Esophagus muscularis mucosa (tissue), 4 donors: ENCODE measurements around the gene CENPB. TPM values are rescaled to one million over a fixed set of nuclear protein-coding genes. Genes with fewer than 3 reads are reported as not detected.
A peak's percentile ranks its signal among the peaks of the same experiment; 100 is the strongest.

Experiments
- DNase-seq: peaks from one replicate; pipeline ENCODE4 v3.0.0-alpha.2; 2017; ENCODE audit errors: extremely low spot score
- H3K27ac ChIP-seq, 4 donors: fragments of 200-600 bp; sonication (generic); replicated peaks in 1 of 4; 1 replicate in 3 of 4; 2 replicates in 1 of 4; pipeline ENCODE4 v1.5.1; 2016 to 2019; ENCODE audit warnings: mild to moderate bottlenecking in 1 of 4
- H3K27me3 ChIP-seq, 4 donors: fragments of 200-600 bp; sonication (generic); one replicate each; pipeline versions ENCODE4 v1.5.1 to v1.6.0; 2016 to 2019
- H3K36me3 ChIP-seq, 4 donors: fragments of 200-600 bp; sonication (generic); one replicate each; pipeline ENCODE4 v1.5.1; 2016 to 2019
- H3K4me1 ChIP-seq, 4 donors: fragments of 200-600 bp; sonication (generic); one replicate each; pipeline ENCODE4 v1.5.1; 2016 to 2019
- H3K4me3 ChIP-seq, 4 donors: fragments of 200-600 bp; sonication (generic); 1 replicate in 2 of 4; 2 replicates in 2 of 4; pipeline ENCODE4 v1.5.1; 2016 to 2019; ENCODE audit warnings: mild to moderate bottlenecking in 4 of 4, moderate library complexity in 1 of 4
- H3K9me3 ChIP-seq, 4 donors: fragments of 200-600 bp; sonication (generic); 1 replicate in 3 of 4; 2 replicates in 1 of 4; pipeline ENCODE4 v1.5.1; 2016 to 2019
- EP300 ChIP-seq: sonication (generic); formaldehyde crosslinking; IDR thresholded peaks from one replicate; pipeline ENCODE4 v1.6.1; 2017; ENCODE audit warnings: antibody characterized with exemption
- POLR2A ChIP-seq: fragments of 450-650 bp; IDR thresholded peaks from one replicate; pipeline ENCODE4 v1.6.1; 2017; ENCODE audit warnings: antibody characterized with exemption, moderate library complexity, mild to moderate bottlenecking, low read depth
- POLR2AphosphoS5 ChIP-seq, 2 donors: sonication (generic); formaldehyde crosslinking; IDR thresholded peaks; one replicate each; pipeline ENCODE4 v1.6.1; 2017; ENCODE audit warnings: antibody characterized with exemption in 2 of 2
- WGBS: methylation state at CpG from one replicate; pipeline ENCODE4 v1.1.5; 2018; 5-methylcytosine and 5-hydroxymethylcytosine counted together
- intact Hi-C: fragments of 100-400 bp; cut with DNase I; formaldehyde crosslinking; loops from one replicate; pipeline ENCODE4 v1.15.1; 2023
- total RNA-seq, 4 donors: library from RNA; depleted of rRNA; stranded (reverse); fragments of >200 nt; gene quantifications; one replicate each; pipeline versions ENCODE4 v1.1.0 to v1.2.1, GENCODE V29; 2016
- TF ChIP-seq, protein P1 (sequence below), 3 experiments: fragments of 200-600 bp in 2 of 3; fragments of 450-650 bp in 1 of 3; sonication (generic) in 2 of 3; IDR thresholded peaks; one replicate each; pipeline ENCODE4 v1.5.1; 2017 to 2019; ENCODE audit warnings: antibody characterized with exemption in 3 of 3, mild to moderate bottlenecking in 2 of 3, moderate library complexity in 1 of 3

Gene CENPB
- total RNA-seq, 4 donors from 2014 or later = 131 to 225 (median 199) TPM

DNA sequence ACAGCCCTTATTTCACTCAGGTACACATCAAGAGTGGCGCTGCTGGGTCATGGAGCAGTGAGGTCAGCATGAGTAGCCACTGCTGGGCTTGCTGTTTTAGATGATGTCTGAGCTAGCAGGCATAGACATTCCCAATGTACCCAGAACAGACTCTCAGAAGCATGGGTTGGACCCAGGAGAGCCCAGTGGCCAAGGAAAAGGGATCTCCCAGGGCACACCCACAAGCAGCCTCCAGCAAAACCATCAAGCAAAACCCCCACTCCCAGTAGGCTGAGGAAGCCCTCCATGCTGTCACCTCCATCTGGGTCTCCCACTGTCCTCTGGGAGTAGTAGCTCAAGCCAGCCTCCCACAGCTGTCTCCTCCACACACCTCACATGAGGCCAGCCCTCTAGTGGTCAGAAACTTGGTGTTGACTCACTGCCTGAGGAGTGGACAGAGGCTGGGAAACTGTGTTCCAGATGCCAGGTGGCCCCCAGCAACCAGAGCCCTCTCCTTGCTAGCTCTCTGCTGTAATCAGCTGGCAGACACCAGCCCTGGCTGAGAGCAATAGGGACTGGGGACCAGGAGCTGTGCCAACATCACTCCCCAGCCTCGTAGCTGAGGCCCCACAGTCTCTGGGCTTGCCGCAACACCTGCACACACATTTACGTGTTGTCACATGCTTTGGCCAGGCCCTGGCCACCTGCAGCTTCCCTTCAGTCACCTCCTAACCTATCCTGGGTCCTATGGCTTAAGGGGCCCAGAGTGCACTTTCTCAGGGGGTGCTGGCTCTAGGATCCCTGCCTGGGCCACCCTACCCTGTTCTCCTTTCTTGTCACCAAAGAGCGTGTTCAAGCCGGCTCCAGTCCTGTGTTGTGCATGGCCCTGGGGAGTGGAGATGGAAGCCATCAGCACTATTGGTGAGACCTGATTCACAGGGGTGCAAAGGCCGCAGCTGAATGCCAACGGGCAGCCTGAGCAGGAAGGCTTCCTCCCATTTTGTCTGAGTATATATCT, 31.9 kb upstream of the CENPB start:
- intact Hi-C loops = no loop called here

GRCh38 chr20:3815703-3816315, 29.3 kb upstream of the CENPB start:
- intact Hi-C loops = no loop called here
- Histone ChIP-seq H3K27ac (no peak overlapping the region), H3K9me3 (no peaks in the 10 kb centered on the region), H3K4me3 (no peak overlapping the region), H3K4me1 (peaks cover 37 to 60% (median 46%) of the 10 kb centered on the region in 4 donors), H3K27me3 (no peaks in the 10 kb centered on the region), H3K36me3 (no peaks in the 10 kb centered on the region)
- no peak for TF ChIP-seq POLR2A
- TF ChIP-seq, protein P1, sequence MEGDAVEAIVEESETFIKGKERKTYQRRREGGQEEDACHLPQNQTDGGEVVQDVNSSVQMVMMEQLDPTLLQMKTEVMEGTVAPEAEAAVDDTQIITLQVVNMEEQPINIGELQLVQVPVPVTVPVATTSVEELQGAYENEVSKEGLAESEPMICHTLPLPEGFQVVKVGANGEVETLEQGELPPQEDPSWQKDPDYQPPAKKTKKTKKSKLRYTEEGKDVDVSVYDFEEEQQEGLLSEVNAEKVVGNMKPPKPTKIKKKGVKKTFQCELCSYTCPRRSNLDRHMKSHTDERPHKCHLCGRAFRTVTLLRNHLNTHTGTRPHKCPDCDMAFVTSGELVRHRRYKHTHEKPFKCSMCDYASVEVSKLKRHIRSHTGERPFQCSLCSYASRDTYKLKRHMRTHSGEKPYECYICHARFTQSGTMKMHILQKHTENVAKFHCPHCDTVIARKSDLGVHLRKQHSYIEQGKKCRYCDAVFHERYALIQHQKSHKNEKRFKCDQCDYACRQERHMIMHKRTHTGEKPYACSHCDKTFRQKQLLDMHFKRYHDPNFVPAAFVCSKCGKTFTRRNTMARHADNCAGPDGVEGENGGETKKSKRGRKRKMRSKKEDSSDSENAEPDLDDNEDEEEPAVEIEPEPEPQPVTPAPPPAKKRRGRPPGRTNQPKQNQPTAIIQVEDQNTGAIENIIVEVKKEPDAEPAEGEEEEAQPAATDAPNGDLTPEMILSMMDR (IDR thresholded peaks at IDR 0.05) = no peak
- TF ChIP-seq POLR2AphosphoS5 (IDR thresholded peaks at IDR 0.05) = no peak
- no peak for TF ChIP-seq EP300
- WGBS = 81% methylated on average over 9 of the region's 9 CpGs
- peak; percentile 60 for DNase-seq

More for the DNA sequence above, 31.9 kb upstream of the CENPB start:
- TF ChIP-seq EP300 = no peak
- TF ChIP-seq, protein P1 (IDR thresholded peaks at IDR 0.05) = peak; percentile 47 to 65 (median 61)
- TF ChIP-seq POLR2A = no peak
- peak in 1 of 2 donors; percentile 51 for TF ChIP-seq POLR2AphosphoS5 (IDR thresholded peaks at IDR 0.05)
- Histone ChIP-seq H3K4me1 (peaks cover 28 to 45% (median 38%) of the 10 kb centered on the region in 4 donors), H3K36me3 (peaks cover 10 to 16% (median 13%) of the 10 kb centered on the region in 4 donors), H3K4me3 (no peak overlapping the region), H3K27me3 (no peaks in the 10 kb centered on the region), H3K27ac (peak overlapping the region; percentile 91 to 98 (median 95)), H3K9me3 (no peaks in the 10 kb centered on the region)
- WGBS = 85% methylated on average over 5 of the region's 8 CpGs
- DNase-seq = no peak

GRCh38 chr20:3814928-3815495, 28.5 kb upstream of the CENPB start:
- no peak for DNase-seq
- no peak for TF ChIP-seq EP300
- no peak for TF ChIP-seq POLR2A
- no peak for TF ChIP-seq POLR2AphosphoS5 (IDR thresholded peaks at IDR 0.05)
- TF ChIP-seq, protein P1 (IDR thresholded peaks at IDR 0.05) = no peak
- 70% methylated on average over 7 of the region's 7 CpGs for WGBS

DNA sequence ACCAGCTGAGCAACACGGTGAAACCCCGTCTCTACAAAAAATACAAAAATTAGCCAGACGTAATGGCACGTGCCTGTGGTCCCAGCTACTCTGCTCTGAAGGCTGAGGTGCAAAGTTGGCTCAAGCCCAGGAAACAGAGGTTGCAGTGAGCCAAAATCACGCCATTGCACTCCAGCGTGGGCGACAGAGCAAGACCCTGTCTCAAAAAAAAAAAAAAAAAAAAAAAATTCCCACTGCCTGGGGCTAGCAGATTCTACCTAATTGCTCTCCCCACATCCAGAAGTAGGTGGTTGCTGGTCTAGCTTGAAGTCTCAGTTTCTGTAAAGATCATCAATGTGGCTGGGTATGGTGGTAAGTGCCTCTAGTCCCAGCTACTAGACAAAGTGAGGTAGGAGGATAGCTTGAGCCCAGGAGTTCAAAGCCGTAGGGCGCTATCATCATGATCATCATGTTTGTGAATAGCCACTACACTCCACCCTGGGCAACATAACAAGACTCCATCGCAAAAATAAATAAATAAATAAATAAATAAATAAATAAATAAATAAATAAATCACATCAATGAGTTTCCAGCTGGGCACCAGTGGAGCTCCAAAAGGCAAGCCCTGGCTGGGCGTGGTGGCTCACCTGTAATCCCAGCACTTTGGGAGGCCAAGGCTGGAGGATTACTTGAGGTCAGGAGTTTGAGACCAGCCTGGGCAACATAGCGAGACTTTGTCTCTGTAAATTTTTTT, 27.5 kb upstream of the CENPB start:
- 85% methylated on average over 12 of the region's 12 CpGs for WGBS
- H3K36me3 ChIP-seq = no peaks in the 10 kb centered on the region
- no peak overlapping the region for H3K4me3 ChIP-seq
- no peak for TF ChIP-seq EP300
- TF ChIP-seq, protein P1 (IDR thresholded peaks at IDR 0.05) = no peak
- TF ChIP-seq POLR2A = no peak
- no peak for TF ChIP-seq POLR2AphosphoS5 (IDR thresholded peaks at IDR 0.05)
- no peaks in the 10 kb centered on the region for H3K27me3 ChIP-seq
- H3K9me3 ChIP-seq = no peaks in the 10 kb centered on the region
- H3K27ac ChIP-seq = peak overlapping the region; percentile 89 to 96 (median 92)
- intact Hi-C loops = no loop called here
- peaks cover 41 to 68% (median 50%) of the 10 kb centered on the region in 4 donors for H3K4me1 ChIP-seq
- no peak for DNase-seq

More at GRCh38 chr20:3814928-3815495, 28.5 kb upstream of the CENPB start:
- Histone ChIP-seq H3K4me1 (peaks cover 43 to 68% (median 54%) of the 10 kb centered on the region in 4 donors), H3K9me3 (no peaks in the 10 kb centered on the region), H3K36me3 (no peaks in the 10 kb centered on the region), H3K27ac (no peak overlapping the region), H3K4me3 (no peak overlapping the region), H3K27me3 (no peaks in the 10 kb centered on the region)
- intact Hi-C loops = no loop called here
